ENCODE data around the gene AVEN. TPM values are rescaled to one million over a fixed set of nuclear protein-coding genes. Genes with fewer than 3 reads are reported as not detected.

Gene AVEN
- total and polyA plus RNA-seq, 2 of the 8 experiments (the other 6 are each of a cell fraction or from before 2014, with no cell fraction given) = 5.5 to 17.0 TPM

DNA sequence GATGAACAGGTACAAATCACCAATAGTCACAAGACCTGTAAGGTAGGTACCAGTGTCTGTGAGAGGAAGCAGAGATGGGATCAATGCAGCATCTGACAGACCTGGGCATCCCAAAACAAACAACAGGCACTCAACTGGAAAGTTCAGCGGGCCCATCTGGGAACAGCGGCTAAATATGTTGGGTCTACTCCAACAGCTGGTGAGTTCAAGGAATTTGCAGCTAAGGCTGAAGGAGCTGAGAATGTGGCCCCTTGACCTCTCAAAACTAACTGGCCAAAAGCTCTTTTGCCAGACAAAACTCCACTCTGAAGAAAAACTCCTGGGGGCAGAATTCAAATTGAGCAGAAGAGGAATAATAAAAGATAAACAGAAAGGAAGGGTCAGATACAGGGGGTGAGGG is 24.4 kb downstream of the AVEN start:
- H3K4me3 ChIP-seq (ENCODE audit: extremely low read depth in 1 of 4, insufficient read depth in 2 of 4, low read depth in 3 of 4, low read length in 4 of 4) = no peak overlapping the region
- no peak overlapping the region for H2BK15ac ChIP-seq (ENCODE audit: low read length)
- no peak overlapping the region for H2BK12ac ChIP-seq (ENCODE audit: low read depth, low read length)
- no peaks in the 10 kb centered on the region for H4K20me1 ChIP-seq (replicated peaks in 1 of 2; ENCODE audit: control insufficient read depth in 1 of 2, insufficient read depth in 2 of 2, low read length in 2 of 2)
- no peak overlapping the region for H3K18ac ChIP-seq (ENCODE audit: extremely low read depth, low read length)
- no peaks in the 10 kb centered on the region for H3K79me1 ChIP-seq (ENCODE audit: low read depth, low read length)
- H3K23ac ChIP-seq (ENCODE audit: insufficient read length) = no peak overlapping the region
- peaks cover 0 to 2% of the 10 kb centered on the region in 2 experiments; a peak in 1 of 4 replicates for H3K9me3 ChIP-seq (ENCODE audit: insufficient read depth in 2 of 2, low read depth in 1 of 2, low read length in 1 of 2)
- H3K14ac ChIP-seq (ENCODE audit: insufficient read length) = no peak overlapping the region
- no peak overlapping the region for H4K91ac ChIP-seq (replicated peaks; ENCODE audit: insufficient read length, low read length)
- H3K79me2 ChIP-seq (ENCODE audit: control insufficient read depth in 1 of 2, insufficient read depth in 2 of 2, low read length in 2 of 2) = no peaks in the 10 kb centered on the region
- H2BK20ac ChIP-seq (ENCODE audit: low read length) = no peak overlapping the region
- H3K36me3 ChIP-seq (ENCODE audit: control insufficient read depth in 2 of 4, insufficient read depth in 4 of 4, low read length in 3 of 4) = no peaks in the 10 kb centered on the region
- no peak overlapping the region for H3K9ac ChIP-seq (replicated peaks in 1 of 4; ENCODE audit: extremely low read depth in 1 of 4, low read depth in 3 of 4, low read length in 3 of 4)
- H4K8ac ChIP-seq (ENCODE audit: extremely low read depth, insufficient read depth, low read length) = no peak overlapping the region
- H2BK5ac ChIP-seq (ENCODE audit: low read depth, low read length) = no peak overlapping the region
- no peak overlapping the region for H4K5ac ChIP-seq (ENCODE audit: insufficient read length, low read depth, low read length)
- no peaks in the 10 kb centered on the region for H3K23me2 ChIP-seq (ENCODE audit: low read depth, low read length)
- H3K27me3 ChIP-seq (replicated peaks in 1 of 4; ENCODE audit: control insufficient read depth in 3 of 4, extremely low read depth in 1 of 4, insufficient read depth in 3 of 4, low read length in 3 of 4) = no peaks in the 10 kb centered on the region
- TF ChIP-seq RXRA (IDR thresholded peaks at IDR 0.05; ENCODE audit: insufficient read depth, low read depth, low read length) (no peak), GABPA (IDR thresholded peaks at IDR 0.05; ENCODE audit: borderline replicate concordance, insufficient read depth, low read length) (no peak), HDAC2 (IDR thresholded peaks at IDR 0.05; ENCODE audit: borderline replicate concordance in 1 of 2, low read depth in 2 of 2, low read length in 2 of 2) (no peak)
- ChIA-PET CTCF (ENCODE audit: partially characterized antibody) (no interaction called here), POLR2A (ENCODE audit: partially characterized antibody) (no interaction called here)
- 97% methylated on average over 2 of the region's 2 CpGs; no CpG with 5 or more reads in 1 of the 2 experiments for WGBS, 2 experiments (ENCODE audit: extremely low coverage in 1 of 2, insufficient coverage in 1 of 2, insufficient read length in 1 of 2, insufficient replicate concordance in 2 of 2, low coverage in 1 of 2, low lambda C conversion rate in 2 of 2, missing lambda C conversion rate in 1 of 2)
- H3K4me1 ChIP-seq (replicated peaks in 1 of 4; ENCODE audit: control insufficient read depth in 3 of 4, insufficient read depth in 4 of 4, low read length in 3 of 4) = 0 out of 7 replicates have a peak, but pooled peaks cover 0 to 2% (median 0%) of the 10 kb centered on the region in 4 experiments
- H2BK120ac ChIP-seq (replicated peaks; ENCODE audit: low read depth, low read length) = no peak overlapping the region
- DNase-seq (ENCODE audit: low read depth in 1 of 2, low spot score in 2 of 2) = no peak
- H3K27ac ChIP-seq (ENCODE audit: low read depth, low read length) = no peak overlapping the region
- no peak overlapping the region for H3K56ac ChIP-seq (replicated peaks; ENCODE audit: insufficient read length, low read depth, low read length)
- no peak overlapping the region for H2AK5ac ChIP-seq (ENCODE audit: low read depth, low read length)
- no peak overlapping the region for H3K4ac ChIP-seq (replicated peaks; ENCODE audit: insufficient read length, low read depth, low read length)
- no peak overlapping the region for H3K4me2 ChIP-seq (ENCODE audit: insufficient read depth in 1 of 2, low read depth in 2 of 2, low read length in 2 of 2)
- FAIRE-seq = no peak
- H2AFZ ChIP-seq (ENCODE audit: low read length) = no peak overlapping the region

All from H1 (cell line).